KBM-7 (cell line): Measurements from ENCODE around the gene NPAS3.

Source experiments
- DNase-seq: peaks from one replicate; pipeline ENCODE4 v3.0.0-alpha.2; 2015
- in situ Hi-C: fragments of 300-500 bp; cut with MboI; formaldehyde crosslinking; loops from 2 replicates; pipeline ENCODE4 v1.14.3; 2020; ENCODE audit warnings: low sequenced_read_pairs, low pct_unique_long_range_greater_than_20kb, mixed read lengths

Gene NPAS3

DNA sequence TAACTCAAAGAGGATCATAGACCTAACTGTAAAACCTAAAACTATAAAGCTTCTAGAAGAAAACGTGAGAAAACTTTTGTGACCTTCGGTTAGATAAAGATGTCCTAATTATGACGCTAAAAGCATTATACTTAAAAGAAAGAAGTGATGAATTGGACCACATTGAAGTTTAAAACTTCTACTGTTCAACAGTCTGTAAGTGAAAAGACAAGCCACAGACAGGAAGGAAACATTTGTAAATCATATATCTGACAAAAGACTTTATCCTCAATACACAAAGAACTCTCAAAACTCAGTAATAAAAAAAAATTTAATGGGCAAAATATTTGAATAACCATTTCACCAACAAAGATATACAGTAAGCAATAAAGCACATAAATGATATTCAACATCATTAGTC is 667.9 kb downstream of the NPAS3 start:
- DNase-seq, result no peak
- in situ Hi-C loops, result no loop called here

DNA sequence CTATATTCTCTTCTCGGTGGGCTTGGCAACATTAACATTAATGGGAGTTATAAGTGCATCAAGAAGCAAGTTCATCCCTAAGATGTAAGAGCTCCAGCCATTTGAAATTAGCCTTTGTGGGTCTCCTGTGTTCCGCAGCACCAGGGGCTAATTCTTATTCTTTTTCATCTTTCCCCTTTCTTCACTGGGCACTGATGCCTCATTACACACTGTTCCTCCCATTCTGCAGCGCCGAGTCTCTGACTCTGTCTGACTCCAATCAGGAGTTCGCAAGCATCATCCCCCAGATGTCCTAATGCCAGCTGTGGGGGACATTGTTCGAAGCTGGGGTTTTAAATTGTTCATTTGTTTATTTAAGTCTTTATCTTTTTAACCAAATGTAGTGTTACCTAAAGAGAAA is 670.9 kb downstream of the NPAS3 start:
- DNase-seq, result no peak
- in situ Hi-C loops, result no loop called here

DNA sequence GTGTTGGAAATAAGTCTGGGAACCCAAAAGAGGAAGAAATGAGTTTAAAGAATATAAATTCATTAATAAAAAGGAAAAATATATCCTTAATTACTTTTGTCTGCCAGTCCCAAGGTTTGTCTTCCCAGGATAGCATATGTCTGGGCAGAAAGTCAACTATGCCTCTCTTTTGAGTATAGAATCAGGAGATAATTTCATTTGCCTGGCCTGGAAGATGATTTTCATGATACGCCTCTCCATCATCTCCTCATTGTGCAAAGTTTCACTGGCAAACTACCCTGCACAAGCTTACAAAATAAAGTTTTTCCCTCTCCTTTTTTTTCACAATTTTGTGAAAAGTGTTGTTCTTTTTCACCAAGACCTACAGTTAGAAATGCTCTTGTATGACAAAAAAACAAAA is 671.4 kb downstream of the NPAS3 start:
- in situ Hi-C loops, result no loop called here
- DNase-seq, result no peak

DNA sequence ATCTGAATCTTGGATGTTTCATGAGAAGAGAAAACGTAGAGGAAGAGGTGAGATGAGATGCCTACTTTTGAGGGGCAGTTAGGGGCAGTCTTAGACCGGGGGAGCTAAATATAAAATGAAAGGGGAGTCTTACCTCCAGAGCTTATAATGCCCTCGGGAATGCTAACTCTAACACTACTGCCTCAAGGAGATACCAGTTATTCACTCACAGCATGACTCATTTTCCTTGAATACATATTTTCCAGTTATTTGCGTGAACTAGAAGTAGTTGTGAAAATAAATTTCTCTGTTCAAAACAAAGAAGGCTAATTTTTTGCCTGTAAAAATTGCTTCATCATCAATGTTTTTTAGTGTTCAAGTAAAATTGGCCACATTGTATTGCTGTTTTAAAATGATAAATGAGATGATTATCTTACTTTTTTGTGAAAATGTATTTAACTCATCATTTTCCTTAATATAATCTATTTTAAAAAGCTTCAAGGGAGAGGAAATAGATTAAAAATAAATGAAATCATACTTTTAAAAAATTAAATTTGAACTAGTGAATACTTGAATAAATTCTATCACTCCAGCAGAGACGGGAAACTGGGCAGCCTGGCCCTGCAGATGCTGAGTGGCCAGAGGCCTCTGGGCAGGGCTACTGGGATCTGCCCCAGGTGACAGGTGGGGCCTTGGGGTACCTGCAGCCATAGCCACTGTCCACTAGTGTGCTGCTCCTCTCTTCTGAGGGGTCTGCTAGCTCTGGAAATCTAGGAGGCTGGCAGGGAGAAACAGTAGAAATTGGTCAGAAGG is 672.9 kb downstream of the NPAS3 start:
- no peak for DNase-seq
- in situ Hi-C loops, result no loop called here

DNA sequence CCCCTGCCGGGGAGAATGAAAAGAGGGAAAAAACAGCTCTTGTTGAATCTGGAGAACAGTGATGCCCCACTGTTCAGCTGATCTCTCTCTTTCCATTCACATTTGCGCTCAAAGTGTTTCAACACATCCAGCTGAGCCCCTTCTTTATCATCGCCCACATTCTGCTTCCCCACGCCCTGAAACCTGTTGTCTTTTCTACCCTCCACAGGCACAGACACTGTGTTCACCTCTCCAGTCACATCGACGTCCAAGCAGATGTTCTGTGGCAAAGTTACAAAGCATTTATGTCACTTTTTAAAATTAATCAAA is 673.5 kb downstream of the NPAS3 start:
- no peak for DNase-seq
- in situ Hi-C loops, result no loop called here

DNA sequence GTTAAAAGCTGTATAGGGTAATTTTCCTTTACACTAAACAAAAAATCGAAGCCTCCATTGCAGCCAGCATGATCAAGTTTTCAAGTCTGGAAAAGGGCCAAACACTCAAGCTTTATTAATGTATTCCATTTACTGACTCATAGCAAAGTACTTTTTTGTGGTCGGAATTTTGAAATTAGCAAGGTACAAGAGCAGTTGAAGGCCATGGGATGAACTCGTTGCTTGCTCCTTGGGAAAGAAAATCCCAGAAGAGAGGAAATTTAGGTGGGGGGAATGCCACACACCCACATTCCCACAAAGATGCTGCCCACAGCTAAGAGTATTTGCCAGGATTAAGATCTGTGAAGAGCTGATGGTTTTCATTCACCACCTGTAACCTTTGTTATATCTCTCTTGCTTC is 678.5 kb downstream of the NPAS3 start:
- no peak for DNase-seq

DNA sequence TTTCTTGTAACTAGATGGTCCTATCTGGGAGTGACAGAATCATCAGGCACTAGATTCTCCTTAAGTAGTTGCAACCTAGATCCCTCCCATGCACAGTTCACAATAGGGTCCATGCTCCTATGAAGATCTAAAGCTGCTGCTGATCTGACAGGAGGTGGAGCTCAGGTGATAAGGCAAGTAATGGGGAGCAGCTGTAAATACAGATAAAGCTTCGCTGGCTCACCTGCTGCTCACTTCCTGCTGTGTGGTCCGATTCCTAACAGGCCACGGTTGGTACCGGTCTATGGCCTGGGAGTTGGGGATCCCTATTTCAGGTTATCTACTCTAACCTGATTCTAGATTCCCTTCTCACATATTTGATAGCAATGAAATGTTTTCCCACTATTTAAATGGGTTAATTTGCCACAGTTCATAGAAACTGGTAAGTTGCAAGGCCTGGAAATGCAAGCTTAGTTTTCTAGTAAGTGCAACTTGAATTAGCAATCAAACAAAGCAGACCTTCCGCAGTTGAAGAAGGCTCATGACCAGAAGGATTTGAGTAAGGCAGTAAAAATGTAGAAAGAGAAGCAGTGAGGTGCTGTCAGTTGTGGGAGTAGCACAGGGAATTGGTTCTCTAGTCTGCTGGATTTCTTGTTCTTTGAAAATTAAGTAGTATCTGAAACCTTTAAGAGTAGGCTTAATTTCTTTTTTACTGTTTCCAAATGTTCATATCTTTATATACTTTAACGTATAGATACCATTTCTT is 679.9 kb downstream of the NPAS3 start:
- in situ Hi-C loops, result no loop called here
- DNase-seq, result no peak

More for the DNA sequence above, 678.5 kb downstream of the NPAS3 start:
- in situ Hi-C loops, result no loop called here

DNA sequence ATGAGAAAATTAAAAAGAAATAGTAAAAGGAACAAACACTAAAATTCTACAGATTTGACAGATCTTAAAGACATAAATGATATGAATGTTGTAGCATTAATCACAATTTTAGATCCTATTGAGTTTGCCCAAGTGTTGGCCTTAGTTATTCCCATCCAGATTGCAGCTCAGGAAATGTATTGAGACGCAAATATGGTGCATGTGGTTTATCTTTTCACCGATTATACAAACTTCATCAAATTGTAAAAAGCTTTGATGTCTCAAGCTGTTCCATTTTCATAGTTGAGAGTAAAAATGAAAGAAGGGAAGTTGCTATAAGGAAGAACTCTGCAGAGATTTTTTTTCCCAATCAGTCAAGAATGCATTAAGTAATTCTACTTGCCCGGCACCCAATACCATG is 683.8 kb downstream of the NPAS3 start:
- in situ Hi-C loops, result no loop called here
- no peak for DNase-seq

DNA sequence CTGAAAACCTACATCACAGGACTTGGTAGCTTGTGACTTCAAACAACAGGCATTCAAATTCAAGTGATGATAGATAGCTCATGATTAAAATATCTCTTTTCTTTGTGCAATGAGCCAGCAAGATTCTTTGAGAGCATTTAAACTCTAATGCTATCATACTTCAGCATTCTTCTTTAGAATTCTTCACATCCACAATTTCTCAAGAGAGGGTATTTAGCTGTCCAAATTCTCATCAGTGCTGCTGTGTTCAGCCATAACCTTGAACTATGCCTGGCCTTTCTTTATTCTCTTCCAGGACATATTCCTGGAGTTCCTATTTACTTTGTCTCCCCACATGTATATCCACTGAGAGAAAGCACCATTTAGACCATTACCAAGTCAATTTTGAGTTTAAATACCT is 691.1 kb downstream of the NPAS3 start:
- in situ Hi-C loops, result no loop called here
- no peak for DNase-seq

DNA sequence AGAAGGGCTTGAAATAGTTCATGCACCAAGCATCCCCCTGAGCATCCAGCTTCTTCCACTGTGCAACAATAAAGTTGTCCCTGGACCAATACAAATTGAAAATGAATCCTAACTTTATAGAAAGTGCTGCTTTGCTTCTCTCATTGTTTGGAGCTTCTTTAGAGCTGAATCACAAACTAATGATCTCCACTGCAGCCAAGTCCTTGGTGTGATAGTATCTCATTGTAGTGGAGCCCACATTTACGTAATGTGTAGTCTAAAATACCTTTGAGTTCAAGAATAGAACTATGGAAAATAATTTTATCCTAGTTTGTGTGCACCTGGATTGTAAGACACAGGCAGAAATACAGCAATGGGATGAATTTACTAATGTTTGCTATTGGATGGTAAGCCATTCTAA is 692.3 kb downstream of the NPAS3 start:
- no peak for DNase-seq
- in situ Hi-C loops, result no loop called here

DNA sequence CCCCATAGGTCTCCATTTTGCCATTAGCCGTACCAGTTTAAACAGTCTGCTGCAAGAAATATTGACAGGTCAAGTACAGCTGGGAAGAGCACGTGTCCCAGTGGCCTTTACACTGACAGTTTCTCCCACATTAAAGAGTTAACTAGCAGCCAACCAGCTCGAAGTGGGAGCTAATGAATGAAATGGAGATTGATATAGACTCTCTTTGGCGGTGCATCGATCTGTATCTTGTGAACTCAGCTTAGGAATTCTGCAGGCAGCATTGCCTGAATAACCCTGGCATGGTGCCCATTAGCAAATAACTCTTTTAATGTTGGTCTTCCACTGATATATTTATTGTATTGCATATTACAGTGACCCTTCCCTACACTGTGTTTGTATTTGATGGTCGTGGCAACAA is 692.8 kb downstream of the NPAS3 start:
- in situ Hi-C loops, result no loop called here
- DNase-seq, result no peak

DNA sequence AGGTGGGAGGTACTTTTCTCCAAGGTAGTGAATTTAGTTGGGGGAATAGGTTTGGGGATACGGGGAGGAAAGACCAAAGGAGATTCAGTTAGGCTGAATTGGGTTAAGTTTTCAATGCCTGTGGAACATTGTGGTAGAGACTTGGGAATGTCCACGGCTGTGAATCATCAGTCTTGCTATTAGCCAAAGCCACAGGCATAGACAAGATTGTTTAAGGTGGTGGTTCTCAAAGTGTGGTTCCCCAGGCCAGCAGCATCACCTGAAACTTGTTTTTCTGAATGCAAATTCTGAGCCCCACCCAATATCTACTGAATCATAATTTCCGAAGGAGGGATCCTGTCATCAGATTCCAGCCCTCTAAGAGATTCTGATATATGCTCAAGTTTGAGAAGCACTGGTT is 696.0 kb downstream of the NPAS3 start:
- DNase-seq, result no peak
- in situ Hi-C loops, result no loop called here

DNA sequence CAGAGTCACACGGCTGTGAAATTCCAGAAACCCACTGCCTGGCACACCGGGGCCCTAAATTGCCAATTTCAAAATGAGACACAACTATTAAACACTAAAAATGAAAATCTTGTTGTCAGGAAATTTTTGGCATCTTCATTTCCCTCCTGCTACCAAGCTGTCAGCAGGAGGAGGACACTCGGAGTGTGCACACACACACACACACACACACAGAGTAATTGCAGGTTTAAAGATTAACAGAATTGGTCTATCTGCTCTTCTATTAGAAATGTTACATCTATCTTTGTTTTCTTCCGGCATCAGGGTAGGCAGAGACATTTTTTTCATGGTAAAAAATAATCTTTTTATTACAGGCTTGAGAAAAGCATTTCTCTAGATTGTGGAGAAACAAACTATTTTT is 698.0 kb downstream of the NPAS3 start:
- DNase-seq, result no peak
- in situ Hi-C loops, result no loop called here

DNA sequence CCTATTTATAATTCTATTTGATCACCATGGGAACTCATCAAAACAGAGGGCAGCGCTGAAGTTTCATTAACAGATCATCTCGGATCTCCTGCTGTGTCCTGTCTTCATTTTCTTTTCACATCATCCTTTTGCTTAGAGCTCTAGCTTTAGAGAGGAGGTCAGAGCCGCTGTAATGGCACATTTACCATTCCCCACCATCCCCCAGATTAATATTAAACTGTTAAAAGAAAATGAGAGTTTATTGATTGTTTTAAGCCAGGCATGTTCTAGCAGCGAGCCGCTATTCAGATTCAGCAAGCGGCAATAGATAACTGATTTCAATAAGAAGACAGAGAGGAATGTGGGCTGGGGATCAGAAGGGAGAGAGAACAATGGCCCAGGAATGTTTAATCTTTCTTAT is 703.4 kb downstream of the NPAS3 start:
- in situ Hi-C loops, result no loop called here
- DNase-seq, result no peak

DNA sequence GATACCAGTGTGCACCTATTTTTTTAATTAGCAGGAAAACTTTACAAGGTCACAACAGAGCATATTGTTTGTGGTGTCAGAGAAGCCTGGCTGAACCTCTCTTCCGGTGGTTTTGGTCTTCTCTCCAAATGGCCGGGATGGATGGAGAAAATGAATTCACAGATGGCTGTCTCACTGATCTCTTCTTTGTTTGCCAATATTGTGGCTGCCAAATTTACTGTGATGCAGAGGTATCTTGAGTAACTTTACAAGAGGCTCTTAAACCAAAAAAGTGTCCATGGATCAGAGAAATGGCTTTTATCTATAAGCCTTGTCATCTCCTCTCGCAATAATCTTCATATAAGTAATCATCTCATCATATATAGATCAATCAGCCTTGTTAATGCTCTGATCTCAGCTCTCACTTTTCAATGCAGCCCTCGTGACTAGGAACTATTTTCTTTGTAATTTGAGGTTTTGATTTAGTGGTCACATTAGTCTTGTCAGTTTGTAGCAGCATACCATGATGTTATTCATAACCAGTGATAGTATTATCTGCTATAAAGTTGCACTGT is 704.1 kb downstream of the NPAS3 start:
- in situ Hi-C loops, result no loop called here
- DNase-seq, result no peak

DNA sequence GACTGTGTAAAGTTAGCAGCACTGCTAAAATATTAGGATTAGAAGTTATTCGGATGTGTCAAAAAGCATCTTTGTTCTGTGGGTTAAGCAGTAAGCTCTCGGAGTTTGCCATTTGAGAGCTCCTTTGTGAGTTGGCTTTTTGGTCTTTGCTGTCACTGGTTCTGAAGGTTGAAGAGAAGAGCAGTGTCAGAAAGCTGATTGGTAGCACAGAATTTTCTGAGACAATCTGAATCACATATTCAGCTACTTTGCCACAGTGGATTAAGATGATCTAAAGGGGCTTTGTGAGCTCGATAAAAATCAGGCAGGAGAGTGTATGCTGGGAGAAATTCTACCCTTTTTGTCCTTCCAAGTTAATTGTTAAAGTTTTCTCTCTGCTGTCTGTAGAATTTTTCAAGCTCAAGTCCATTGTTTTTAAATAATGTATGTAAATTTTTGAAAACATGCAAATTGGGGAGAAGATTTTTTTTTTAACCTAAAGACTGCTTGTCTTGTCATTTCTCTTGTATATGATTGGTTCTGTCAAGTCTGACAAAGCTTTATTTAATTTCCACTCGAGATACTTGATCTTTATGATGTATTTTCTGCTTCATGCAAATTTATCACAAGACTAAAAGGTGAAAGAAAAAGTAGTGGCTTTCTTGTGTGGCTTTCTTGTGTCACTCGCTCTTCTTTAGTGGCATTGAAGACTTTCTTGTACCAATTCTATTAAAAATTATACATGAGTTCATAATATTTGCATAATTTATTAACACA is 704.9 kb downstream of the NPAS3 start:
- in situ Hi-C loops, result no loop called here
- no peak for DNase-seq

DNA sequence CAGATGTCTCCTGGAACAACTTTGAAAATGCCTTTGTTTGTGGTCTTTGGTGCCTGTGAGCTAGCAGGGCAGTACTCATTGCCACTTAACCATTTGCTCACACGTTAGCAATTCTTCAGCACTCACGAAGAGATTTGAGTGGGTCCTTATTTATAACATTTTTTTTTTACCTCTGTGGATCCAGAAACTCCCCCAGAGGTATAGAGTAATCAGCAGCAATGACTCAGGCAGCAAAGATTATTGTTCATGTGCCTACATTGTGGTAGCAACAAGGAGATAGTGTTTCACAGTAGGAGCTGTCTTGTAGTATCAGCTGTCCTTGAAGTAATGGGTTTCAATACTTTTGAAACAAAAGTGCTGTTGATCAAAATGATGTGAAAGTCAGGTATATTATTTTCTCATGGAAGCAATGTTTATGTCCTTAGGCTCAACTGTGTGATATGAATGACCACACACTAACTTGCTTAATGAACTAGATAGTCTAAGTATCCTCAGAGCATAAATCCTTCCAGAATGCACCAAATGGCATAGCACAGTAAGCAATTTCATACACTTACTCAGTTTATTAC is 708.1 kb downstream of the NPAS3 start:
- no peak for DNase-seq
- in situ Hi-C loops, result no loop called here

DNA sequence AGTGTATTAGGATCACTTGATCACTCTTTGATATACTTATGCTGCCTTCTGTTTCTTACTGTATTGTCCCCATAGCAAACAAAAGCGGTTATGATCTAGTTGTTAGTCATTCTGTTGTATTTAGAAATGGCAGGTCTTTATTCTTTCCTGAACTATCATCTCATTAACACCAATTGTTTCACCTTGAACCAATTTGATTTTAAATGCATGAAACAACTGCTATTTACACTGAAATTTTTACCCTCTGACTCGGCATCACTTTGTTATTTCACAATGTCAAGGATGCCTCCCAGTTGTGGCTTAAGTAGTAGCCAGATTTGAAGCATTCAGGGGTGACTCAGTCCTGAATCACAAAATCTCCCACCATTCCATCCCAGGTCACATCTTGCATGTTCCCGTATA is 708.7 kb downstream of the NPAS3 start:
- no peak for DNase-seq

DNA sequence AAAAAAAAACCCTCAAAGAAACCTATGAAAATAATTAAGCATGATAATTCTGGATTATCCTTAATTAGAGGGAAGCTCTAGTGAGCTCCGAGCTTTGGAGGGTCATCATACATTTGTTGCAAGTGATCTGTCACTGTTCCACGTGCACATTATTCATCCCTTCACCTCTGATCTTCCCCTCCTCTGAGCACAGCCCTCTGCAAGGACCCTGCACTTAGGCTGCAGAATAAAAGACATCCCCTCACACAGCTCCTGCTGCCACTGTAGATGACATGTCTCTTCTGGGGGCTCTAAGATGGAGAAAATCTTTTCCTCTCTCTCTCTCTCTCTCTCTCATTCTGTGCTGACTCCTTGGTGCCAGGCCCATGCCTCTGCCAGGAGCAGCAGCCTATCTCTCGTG is 711.8 kb downstream of the NPAS3 start:
- DNase-seq, result no peak
- in situ Hi-C loops, result no loop called here

More for the DNA sequence above, 708.7 kb downstream of the NPAS3 start:
- in situ Hi-C loops, result no loop called here
